A549 (cell line): Measurements from ENCODE around the gene NFIX. TPM values are rescaled to one million over a fixed set of nuclear protein-coding genes. Genes with fewer than 3 reads are reported as not detected.

Source experiments
- ATAC-seq, 2 experiments: fragments of 200-7000 bp in 1 of 2; fragments of >200 bp in 1 of 2; cut with Nextera tagmentation in 1 of 2; cut with Tn5 transposase in 1 of 2; 3 replicates each; pipeline versions ENCODE4 v1.8.0 to v1.9.1; 2018 to 2020; ENCODE audit warnings: mild to moderate bottlenecking in 1 of 2, moderate library complexity in 1 of 2
- CTCF ChIA-PET: fragments of 300-600 bp; sonication (Branson Sonifier 250); formaldehyde crosslinking; extraction: SDS; loops from one replicate; lab custom pipeline; 2021; ENCODE audit warnings: antibody characterized with exemption, inconsistent platforms; lab: Yijun Ruan, JAX
- POLR2A ChIA-PET: fragments of 350-600 bp; formaldehyde crosslinking; extraction: SDS; loops from one replicate; lab custom pipeline; 2021; ENCODE audit warnings: antibody characterized with exemption, inconsistent platforms; lab: Yijun Ruan, JAX
- DNase-seq, 2 experiments: peaks; one replicate each; pipeline versions ENCODE4 v3.0.0 to v3.0.0-alpha.2; 2011 to 2016; ENCODE audit warnings: low read depth in 1 of 2, low spot score in 1 of 2
- FAIRE-seq: peaks from 2 replicates; lab custom pipeline; 2011; peaks lifted over from hg19 to GRCh38; lab: Jason Lieb, UNC
- H3K27ac ChIP-seq, 2 experiments: fragments of >200 bp; sonication (Bioruptor Twin); formaldehyde crosslinking; 3 replicates each; pipeline ENCODE4 v1.5.1; 2016 to 2017
- H3K4me1 ChIP-seq: fragments of >200 bp; sonication (Bioruptor Twin); formaldehyde crosslinking; 3 replicates; pipeline ENCODE4 v1.6.1; 2016
- H3K4me2 ChIP-seq: fragments of >200 bp; sonication (Bioruptor Twin); formaldehyde crosslinking; 3 replicates; pipeline ENCODE4 v1.6.1; 2016
- H3K4me3 ChIP-seq: fragments of >200 bp; sonication (Bioruptor Twin); formaldehyde crosslinking; 3 replicates; pipeline ENCODE4 v1.5.1; 2016
- H3K9me3 ChIP-seq: fragments of >200 bp; sonication (Bioruptor Twin); formaldehyde crosslinking; 3 replicates; pipeline ENCODE4 v1.6.1; 2016
- BHLHE40 ChIP-seq: IDR thresholded peaks from 2 replicates; pipeline ENCODE4 v1.6.1; 2012; ENCODE audit warnings: low read depth, low read length, inconsistent platforms
- CHD2 ChIP-seq: fragments of 150-350 bp; IDR thresholded peaks from 2 replicates; pipeline ENCODE4 v1.6.1; 2014; ENCODE audit warnings: low read length; ENCODE audit not compliant: partially characterized antibody
- EHF ChIP-seq: fragments of 250-450 bp; sonication (Bioruptor Pico); IDR thresholded peaks from 2 replicates; pipeline ENCODE4 v1.5.0; 2020; ENCODE audit warnings: mild to moderate bottlenecking
- FOSB ChIP-seq: fragments of 250-450 bp; sonication (Bioruptor Pico); IDR thresholded peaks from 2 replicates; pipeline ENCODE4 v1.5.0; 2020; ENCODE audit warnings: mild to moderate bottlenecking, moderate library complexity
- GATA3 ChIP-seq: IDR thresholded peaks from 2 replicates; pipeline ENCODE4 v1.6.1; 2012; ENCODE audit warnings: borderline replicate concordance
- HDAC2 ChIP-seq: fragments of 200-600 bp; sonication (generic); IDR thresholded peaks from 2 replicates; pipeline ENCODE4 v1.6.1; 2016
- HOXB13 ChIP-seq: fragments of 250-450 bp; sonication (Bioruptor Pico); IDR thresholded peaks from 2 replicates; pipeline ENCODE4 v1.5.0; 2020; ENCODE audit warnings: low read depth, mild to moderate bottlenecking, moderate library complexity
- MAZ ChIP-seq: fragments of 150-350 bp; IDR thresholded peaks from 2 replicates; pipeline ENCODE4 v1.6.1; 2014; ENCODE audit warnings: antibody characterized with exemption, low read depth, low read length, borderline replicate concordance
- NPAS2 ChIP-seq: fragments of 250-450 bp; sonication (Bioruptor Pico); IDR thresholded peaks from 2 replicates; pipeline ENCODE4 v1.8.0; 2022; ENCODE audit warnings: mild to moderate bottlenecking, moderate library complexity, borderline replicate concordance
- POLR2AphosphoS2 ChIP-seq: conservative IDR thresholded peaks from 2 replicates; pipeline ENCODE4 v1.6.1; 2012; ENCODE audit warnings: low read length, improper control_type of control experiment, inconsistent platforms
- RNF2 ChIP-seq: fragments of 200-600 bp; sonication (generic); IDR thresholded peaks from 2 replicates; pipeline ENCODE4 v1.6.1; 2016; ENCODE audit warnings: low read depth, mild to moderate bottlenecking, antibody characterized with exemption, moderate library complexity, borderline replicate concordance
- ZFP36 ChIP-seq: fragments of 450-650 bp; IDR thresholded peaks from 2 replicates; pipeline ENCODE4 v1.6.1; 2014; ENCODE audit warnings: borderline replicate concordance; ENCODE audit not compliant: partially characterized antibody
- WGBS: methylation state at CpG from one replicate; pipeline ENCODE4 v1.1.6; 2017; ENCODE audit errors: missing lambda C conversion rate; 5-methylcytosine and 5-hydroxymethylcytosine counted together
- polyA minus RNA-seq: library from RNA; depleted of rRNA, polyadenylated mRNA; stranded (reverse); fragments of >200 nt; gene quantifications from 2 replicates; pipeline ENCODE4 v1.2.3, GENCODE V29; 2011; rRNA and poly(A)+ RNA removed
- polyA plus RNA-seq, 4 experiments: library from polyadenylated mRNA; depleted of rRNA in 3 of 4; stranded (reverse); fragments of >200 nt; fragmentation: RNase III in 1 of 4; extraction: RNeasy Plus Mini Kit Qiagen cat#74134 plus additional on column Dnase treatment in 1 of 4; gene quantifications; 2 replicates in 3 of 4; 3 replicates in 1 of 4; pipeline ENCODE4 v1.2.3, GENCODE V29; 2011 to 2017
- TF ChIP-seq, protein P1 (sequence below): fragments of >200 bp; sonication (Bioruptor Twin); formaldehyde crosslinking; IDR thresholded peaks from 3 replicates; pipeline ENCODE4 v1.5.1; 2016
- TF ChIP-seq, protein P2 (sequence below): IDR thresholded peaks from 2 replicates; pipeline ENCODE4 v1.6.1; 2012
- TF ChIP-seq, protein P3 (sequence below): fragments of 250-450 bp; sonication (Bioruptor Pico); IDR thresholded peaks from 2 replicates; pipeline ENCODE4 v1.5.0; 2021; ENCODE audit warnings: mild to moderate bottlenecking, moderate library complexity, borderline replicate concordance
- TF ChIP-seq, protein P4 (sequence below): IDR thresholded peaks from 2 replicates; pipeline ENCODE4 v1.6.1; 2012; ENCODE audit warnings: low read depth, borderline replicate concordance
- TF ChIP-seq, protein P5 (sequence below): IDR thresholded peaks from 2 replicates; pipeline ENCODE4 v1.6.1; 2012
- TF ChIP-seq, protein P6 (sequence below): fragments of 200-600 bp; sonication (generic); IDR thresholded peaks from 2 replicates; pipeline ENCODE4 v1.6.1; 2016; ENCODE audit warnings: antibody characterized with exemption, mild to moderate bottlenecking, moderate library complexity

NFIX gene
- polyA plus RNA-seq (2011; rRNA removed) (0.52 and 1.0 TPM in 2 replicates), polyA plus RNA-seq (2017; fragmentation: RNase III; extraction: RNeasy Plus Mini Kit Qiagen cat#74134 plus additional on column Dnase treatment) (3.0 to 4.5 TPM (median 3.0 TPM) in 3 replicates), polyA minus RNA-seq (1.1 and 2.5 TPM in 2 replicates)
- 1.1 and 1.5 TPM in 2 replicates for polyA plus RNA-seq (2012; cell fraction: cytosol; rRNA removed)
- 1.5 and 2.0 TPM in 2 replicates for polyA plus RNA-seq (2012; cell fraction: nucleus; rRNA removed)

DNA sequence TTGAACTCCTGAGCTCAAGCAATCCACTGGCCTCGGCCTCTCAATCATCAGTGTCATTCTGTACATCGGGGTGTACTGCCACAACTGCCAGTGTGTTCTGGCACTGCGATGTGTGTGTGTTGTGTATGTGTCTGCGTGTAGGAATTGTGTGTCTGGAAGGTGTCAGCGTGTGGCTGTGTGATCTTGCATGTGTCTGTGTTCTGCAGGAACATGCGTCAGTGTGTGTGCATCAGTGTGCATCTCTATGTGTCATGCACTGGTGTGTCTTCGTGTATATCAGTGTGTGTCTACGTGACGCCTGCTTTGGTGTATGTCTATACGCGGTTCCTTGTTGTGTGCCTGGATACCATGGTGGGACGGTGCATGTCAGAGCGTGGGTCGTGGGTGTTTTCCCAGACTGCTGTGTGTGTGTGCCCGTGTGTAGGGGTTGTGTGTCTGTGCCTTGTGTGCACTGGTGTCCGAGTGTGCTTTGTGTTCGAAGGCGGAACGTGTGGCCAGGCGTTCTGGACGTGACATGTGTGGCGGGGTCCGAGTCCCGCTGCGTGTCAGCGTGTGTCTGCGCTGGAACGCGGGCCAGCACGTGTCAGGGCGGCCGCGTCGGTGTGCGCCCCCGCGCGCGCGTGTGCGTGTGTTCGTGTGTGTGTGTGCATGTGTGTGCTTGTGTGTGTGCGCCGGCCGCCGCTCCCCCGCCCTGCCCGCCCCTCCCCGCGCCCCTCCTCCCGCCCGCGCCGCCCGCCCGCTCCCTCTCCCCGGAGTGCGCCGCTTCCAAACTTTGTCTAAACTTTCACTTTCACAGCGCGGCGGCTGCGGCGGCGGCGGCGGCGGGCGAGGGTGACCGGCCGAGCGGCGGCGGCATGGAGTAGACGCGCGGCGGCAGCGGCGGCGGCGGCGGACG is at the start of gene NFIX:
Gene NFIX, plus strand, starts transcription at position 775 of the 895 bp plus-strand sequence. CDS start 363 bp downstream, outside the sequence.
- WGBS, result 49% methylated on average over 25 of the region's 84 CpGs
- TF ChIP-seq, protein P1, sequence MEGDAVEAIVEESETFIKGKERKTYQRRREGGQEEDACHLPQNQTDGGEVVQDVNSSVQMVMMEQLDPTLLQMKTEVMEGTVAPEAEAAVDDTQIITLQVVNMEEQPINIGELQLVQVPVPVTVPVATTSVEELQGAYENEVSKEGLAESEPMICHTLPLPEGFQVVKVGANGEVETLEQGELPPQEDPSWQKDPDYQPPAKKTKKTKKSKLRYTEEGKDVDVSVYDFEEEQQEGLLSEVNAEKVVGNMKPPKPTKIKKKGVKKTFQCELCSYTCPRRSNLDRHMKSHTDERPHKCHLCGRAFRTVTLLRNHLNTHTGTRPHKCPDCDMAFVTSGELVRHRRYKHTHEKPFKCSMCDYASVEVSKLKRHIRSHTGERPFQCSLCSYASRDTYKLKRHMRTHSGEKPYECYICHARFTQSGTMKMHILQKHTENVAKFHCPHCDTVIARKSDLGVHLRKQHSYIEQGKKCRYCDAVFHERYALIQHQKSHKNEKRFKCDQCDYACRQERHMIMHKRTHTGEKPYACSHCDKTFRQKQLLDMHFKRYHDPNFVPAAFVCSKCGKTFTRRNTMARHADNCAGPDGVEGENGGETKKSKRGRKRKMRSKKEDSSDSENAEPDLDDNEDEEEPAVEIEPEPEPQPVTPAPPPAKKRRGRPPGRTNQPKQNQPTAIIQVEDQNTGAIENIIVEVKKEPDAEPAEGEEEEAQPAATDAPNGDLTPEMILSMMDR, result no peak
- TF ChIP-seq, protein P2, sequence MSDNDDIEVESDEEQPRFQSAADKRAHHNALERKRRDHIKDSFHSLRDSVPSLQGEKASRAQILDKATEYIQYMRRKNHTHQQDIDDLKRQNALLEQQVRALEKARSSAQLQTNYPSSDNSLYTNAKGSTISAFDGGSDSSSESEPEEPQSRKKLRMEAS, result 0 out of 2 replicates have a peak, but pooled peaks have one; percentile 27
- TF ChIP-seq, all 56 proteins: peak for 1

DNA sequence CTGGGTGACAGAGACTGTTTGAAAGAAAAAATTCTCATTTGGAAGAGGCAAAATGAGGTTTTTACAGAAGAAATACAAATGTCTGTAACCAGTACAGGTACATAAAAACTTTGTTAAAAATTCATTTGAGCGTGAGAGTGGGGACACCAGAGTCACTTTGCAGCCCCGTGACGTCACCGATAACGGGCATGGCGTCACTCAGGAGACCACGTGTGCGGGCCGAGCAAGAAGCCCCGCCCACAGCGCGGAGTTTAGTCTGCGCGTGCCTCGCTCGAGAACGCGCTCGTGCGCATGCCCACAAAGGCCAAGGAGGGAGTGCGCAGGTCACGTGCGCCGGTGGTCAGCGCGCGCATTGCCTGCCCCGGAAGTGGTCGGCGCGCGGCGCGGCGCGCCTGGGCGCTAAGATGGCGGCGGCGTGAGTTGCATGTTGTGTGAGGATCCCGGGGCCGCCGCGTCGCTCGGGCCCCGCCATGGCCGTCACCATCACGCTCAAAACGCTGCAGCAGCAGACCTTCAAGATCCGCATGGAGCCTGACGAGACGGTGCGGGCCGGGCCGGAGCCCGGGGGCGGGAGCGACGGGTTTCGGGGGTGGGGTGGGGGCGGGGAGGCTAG is 49.7 kb upstream of the NFIX start, which contains the start of gene RAD23A:
Gene RAD23A, plus strand, starts transcription at position 384 of the 613 bp plus-strand sequence. Its CDS starts 87 bp downstream, at position 471.
- ATAC-seq (peak; percentile 84 to 89), FAIRE-seq (no peak), DNase-seq (peak; percentile 68 to 98)
- no peaks in the 10 kb centered on the region for H3K9me3 ChIP-seq
- H3K4me1 ChIP-seq, result peaks cover 17% of the 10 kb centered on the region; the same call in 2 of the 3 replicates
- 0% methylated on average over 9 of the region's 62 CpGs for WGBS
- peak within 1 kb of the TSS; percentile 95 for H3K4me3 ChIP-seq
- peak within 1 kb of the TSS; percentile 97 for H3K4me2 ChIP-seq
- CTCF ChIA-PET, result interaction anchor here (2.7 kb wide), 1 partner anchor 20 kb away, joined by 10 read pairs; no protein-coding TSS in a partner anchor
- H3K27ac ChIP-seq, result peak within 1 kb of the TSS; percentile 98 to 100
- POLR2A ChIA-PET, result interaction anchor here (0.9 kb wide), 1 partner anchor 8 kb away, joined by 3 read pairs; the partner anchor contains the start of gene CALR
- TF ChIP-seq CHD2 (no peak), BHLHE40 (peak; percentile 93), POLR2AphosphoS2 (0 out of 2 replicates have a peak, but pooled peaks have one; percentile 57), RNF2 (no peak), ZFP36 (no peak), MAZ (no peak), GATA3 (no peak), FOSB (CRISPR knock-in tag) (peak; percentile 88), HDAC2 (no peak), HOXB13 (CRISPR knock-in tag) (no peak), NPAS2 (CRISPR knock-in tag) (peak; percentile 31; the same call in 1 of the 2 replicates), EHF (CRISPR knock-in tag) (no peak)
- TF ChIP-seq, protein P3, sequence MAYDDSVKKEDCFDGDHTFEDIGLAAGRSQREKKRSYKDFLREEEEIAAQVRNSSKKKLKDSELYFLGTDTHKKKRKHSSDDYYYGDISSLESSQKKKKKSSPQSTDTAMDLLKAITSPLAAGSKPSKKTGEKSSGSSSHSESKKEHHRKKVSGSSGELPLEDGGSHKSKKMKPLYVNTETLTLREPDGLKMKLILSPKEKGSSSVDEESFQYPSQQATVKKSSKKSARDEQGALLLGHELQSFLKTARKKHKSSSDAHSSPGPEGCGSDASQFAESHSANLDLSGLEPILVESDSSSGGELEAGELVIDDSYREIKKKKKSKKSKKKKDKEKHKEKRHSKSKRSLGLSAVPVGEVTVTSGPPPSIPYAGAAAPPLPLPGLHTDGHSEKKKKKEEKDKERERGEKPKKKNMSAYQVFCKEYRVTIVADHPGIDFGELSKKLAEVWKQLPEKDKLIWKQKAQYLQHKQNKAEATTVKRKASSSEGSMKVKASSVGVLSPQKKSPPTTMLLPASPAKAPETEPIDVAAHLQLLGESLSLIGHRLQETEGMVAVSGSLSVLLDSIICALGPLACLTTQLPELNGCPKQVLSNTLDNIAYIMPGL (CRISPR knock-in tag), result no peak
- TF ChIP-seq, protein P4, sequence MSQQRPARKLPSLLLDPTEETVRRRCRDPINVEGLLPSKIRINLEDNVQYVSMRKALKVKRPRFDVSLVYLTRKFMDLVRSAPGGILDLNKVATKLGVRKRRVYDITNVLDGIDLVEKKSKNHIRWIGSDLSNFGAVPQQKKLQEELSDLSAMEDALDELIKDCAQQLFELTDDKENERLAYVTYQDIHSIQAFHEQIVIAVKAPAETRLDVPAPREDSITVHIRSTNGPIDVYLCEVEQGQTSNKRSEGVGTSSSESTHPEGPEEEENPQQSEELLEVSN, result peak; percentile 42; the same call in 1 of the 2 replicates
- TF ChIP-seq, protein P1, result no peak
- TF ChIP-seq, protein P5, sequence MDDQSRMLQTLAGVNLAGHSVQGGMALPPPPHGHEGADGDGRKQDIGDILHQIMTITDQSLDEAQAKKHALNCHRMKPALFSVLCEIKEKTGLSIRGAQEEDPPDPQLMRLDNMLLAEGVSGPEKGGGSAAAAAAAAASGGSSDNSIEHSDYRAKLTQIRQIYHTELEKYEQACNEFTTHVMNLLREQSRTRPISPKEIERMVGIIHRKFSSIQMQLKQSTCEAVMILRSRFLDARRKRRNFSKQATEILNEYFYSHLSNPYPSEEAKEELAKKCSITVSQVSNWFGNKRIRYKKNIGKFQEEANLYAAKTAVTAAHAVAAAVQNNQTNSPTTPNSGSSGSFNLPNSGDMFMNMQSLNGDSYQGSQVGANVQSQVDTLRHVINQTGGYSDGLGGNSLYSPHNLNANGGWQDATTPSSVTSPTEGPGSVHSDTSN, result peak; percentile 85
- TF ChIP-seq, protein P6, sequence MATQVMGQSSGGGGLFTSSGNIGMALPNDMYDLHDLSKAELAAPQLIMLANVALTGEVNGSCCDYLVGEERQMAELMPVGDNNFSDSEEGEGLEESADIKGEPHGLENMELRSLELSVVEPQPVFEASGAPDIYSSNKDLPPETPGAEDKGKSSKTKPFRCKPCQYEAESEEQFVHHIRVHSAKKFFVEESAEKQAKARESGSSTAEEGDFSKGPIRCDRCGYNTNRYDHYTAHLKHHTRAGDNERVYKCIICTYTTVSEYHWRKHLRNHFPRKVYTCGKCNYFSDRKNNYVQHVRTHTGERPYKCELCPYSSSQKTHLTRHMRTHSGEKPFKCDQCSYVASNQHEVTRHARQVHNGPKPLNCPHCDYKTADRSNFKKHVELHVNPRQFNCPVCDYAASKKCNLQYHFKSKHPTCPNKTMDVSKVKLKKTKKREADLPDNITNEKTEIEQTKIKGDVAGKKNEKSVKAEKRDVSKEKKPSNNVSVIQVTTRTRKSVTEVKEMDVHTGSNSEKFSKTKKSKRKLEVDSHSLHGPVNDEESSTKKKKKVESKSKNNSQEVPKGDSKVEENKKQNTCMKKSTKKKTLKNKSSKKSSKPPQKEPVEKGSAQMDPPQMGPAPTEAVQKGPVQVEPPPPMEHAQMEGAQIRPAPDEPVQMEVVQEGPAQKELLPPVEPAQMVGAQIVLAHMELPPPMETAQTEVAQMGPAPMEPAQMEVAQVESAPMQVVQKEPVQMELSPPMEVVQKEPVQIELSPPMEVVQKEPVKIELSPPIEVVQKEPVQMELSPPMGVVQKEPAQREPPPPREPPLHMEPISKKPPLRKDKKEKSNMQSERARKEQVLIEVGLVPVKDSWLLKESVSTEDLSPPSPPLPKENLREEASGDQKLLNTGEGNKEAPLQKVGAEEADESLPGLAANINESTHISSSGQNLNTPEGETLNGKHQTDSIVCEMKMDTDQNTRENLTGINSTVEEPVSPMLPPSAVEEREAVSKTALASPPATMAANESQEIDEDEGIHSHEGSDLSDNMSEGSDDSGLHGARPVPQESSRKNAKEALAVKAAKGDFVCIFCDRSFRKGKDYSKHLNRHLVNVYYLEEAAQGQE, result no peak

More for the DNA sequence above, at the start of gene NFIX:
- Histone ChIP-seq H3K4me1 (no peaks in the 10 kb centered on the region), H3K27ac (peak within 1 kb of the TSS; percentile 60 to 94), H3K9me3 (no peaks in the 10 kb centered on the region), H3K4me3 (peak within 1 kb of the TSS; percentile 62), H3K4me2 (peak within 1 kb of the TSS; percentile 97)
- DNase-seq (no peak), ATAC-seq (peak; percentile 27 to 40; a peak in 3 of 6 replicates), FAIRE-seq (no peak)
- ChIA-PET CTCF (interaction anchor here (0.8 to 1.5 kb wide), 4 partner anchors 17 to 99 kb away, joined by 3 to 6 read pairs (median 4); no protein-coding TSS in a partner anchor), POLR2A (interaction anchor here (0.6 kb wide), 1 partner anchor 12 kb away, joined by 3 read pairs; no protein-coding TSS in a partner anchor)
